ENCODE results near the gene EHBP1.
A peak's percentile ranks its signal among the peaks of the same experiment; 100 is the strongest.
"Not testable (repeated sequence)": the region's sequence is repeated elsewhere in the genome, so short reads cannot be mapped to it uniquely, and the experiment has no call there.

EHBP1 gene

GRCh38 chr2:62705859-62706720, 577 bp downstream of the EHBP1 start:
- peak; percentile 44 for DNase-seq (ENCODE audit: low spot score)

- no peak for DNase-seq (ENCODE audit: low spot score)
Measured at GRCh38 chr2:62706721-62707521, 1.4 kb downstream of the EHBP1 start.

- DNase-seq (ENCODE audit: low spot score): no peak
Measured at GRCh38 chr2:62708751-62709150, 3.2 kb downstream of the EHBP1 start.

- DNase-seq (ENCODE audit: low spot score): no peak
Measured at GRCh38 chr2:62711832-62712494, 6.5 kb downstream of the EHBP1 start.

- not testable (repeated sequence) for DNase-seq (ENCODE audit: low spot score)
Measured at GRCh38 chr2:62713196-62713595, 7.7 kb downstream of the EHBP1 start.

GRCh38 chr2:62713837-62714236, 8.3 kb downstream of the EHBP1 start:
- DNase-seq (ENCODE audit: low spot score): no peak

GRCh38 chr2:62716768-62717167, 11.3 kb downstream of the EHBP1 start:
- no peak for DNase-seq (ENCODE audit: low spot score)

- DNase-seq (ENCODE audit: low spot score): no peak
Measured at GRCh38 chr2:62717503-62718081, 12.1 kb downstream of the EHBP1 start.

GRCh38 chr2:62718225-62718822, 12.8 kb downstream of the EHBP1 start:
- DNase-seq (ENCODE audit: low spot score): no peak

GRCh38 chr2:62719757-62720156, 14.2 kb downstream of the EHBP1 start:
- DNase-seq (ENCODE audit: low spot score): no peak

GRCh38 chr2:62722679-62723078, 17.2 kb downstream of the EHBP1 start:
- DNase-seq (ENCODE audit: low spot score): no peak

- no peak for DNase-seq (ENCODE audit: low spot score)
Measured at GRCh38 chr2:62723253-62723652, 17.7 kb downstream of the EHBP1 start.

GRCh38 chr2:62724106-62724505, 18.6 kb downstream of the EHBP1 start:
- no peak for DNase-seq (ENCODE audit: low spot score)

- peak; percentile 66 for DNase-seq (ENCODE audit: low spot score)
Measured at GRCh38 chr2:62724886-62725711, 19.6 kb downstream of the EHBP1 start.

- DNase-seq (ENCODE audit: low spot score): no peak
Measured at GRCh38 chr2:62725712-62726055, 20.2 kb downstream of the EHBP1 start.

GRCh38 chr2:62727259-62727867, 21.9 kb downstream of the EHBP1 start:
- DNase-seq (ENCODE audit: low spot score): no peak

- DNase-seq (ENCODE audit: low spot score): no peak
Measured at GRCh38 chr2:62727876-62728566, 22.5 kb downstream of the EHBP1 start.

- no peak for DNase-seq (ENCODE audit: low spot score)
Measured at GRCh38 chr2:62731275-62731674, 25.8 kb downstream of the EHBP1 start.

- no peak for DNase-seq (ENCODE audit: low spot score)
Measured at GRCh38 chr2:62732262-62732777, 26.8 kb downstream of the EHBP1 start.

GRCh38 chr2:62733546-62733945, 28.0 kb downstream of the EHBP1 start:
- no peak for DNase-seq (ENCODE audit: low spot score)

Data from putamen (tissue), 1 donor.